ENCODE data around the gene EFCAB12. TPM values are rescaled to one million over a fixed set of nuclear protein-coding genes. Genes with fewer than 3 reads are reported as not detected.

Gene EFCAB12
- total and polyA plus RNA-seq, 2 donors (not counting 3 experiments of a cell fraction or from before 2014, with no cell fraction given): 0.15 to 0.49 TPM

GRCh38 chr3:129432671-129433070 lies 4.2 kb upstream of the EFCAB12 start:
- H3K9ac ChIP-seq (replicated peaks; ENCODE audit: extremely low read depth, insufficient read depth, low read length): no peak overlapping the region
- no peak overlapping the region for H2AFZ ChIP-seq (ENCODE audit: low read depth, low read length)
- no peak for DNase-seq (ENCODE audit: low read depth, low spot score)
- H3K4me3 ChIP-seq (replicated peaks in 1 of 3; ENCODE audit: insufficient read depth in 1 of 3, low read depth in 1 of 3, low read length in 3 of 3): no peak overlapping the region
- no peak overlapping the region for H3K27ac ChIP-seq (ENCODE audit: insufficient read depth, low read depth, low read length)
- intact Hi-C loops (cut with micrococcal nuclease) (no loop called here), dilution Hi-C loops (cut with MboI; ENCODE audit: extremely low pct_ligation_motif_present, low sequenced_read_pairs) (no loop called here)
- no peak for FAIRE-seq
- no peak overlapping the region for H3K4me2 ChIP-seq (ENCODE audit: insufficient read depth, low read length)
- peaks cover 0 to 1% of the 10 kb centered on the region in 2 experiments for H3K27me3 ChIP-seq (ENCODE audit: control insufficient read depth in 2 of 2, insufficient read depth in 2 of 2, low read length in 2 of 2)
- H3K9me3 ChIP-seq (replicated peaks; ENCODE audit: control insufficient read depth, insufficient read depth, low read length): no peaks in the 10 kb centered on the region
- peaks cover 17% of the 10 kb centered on the region in 2 experiments for H3K36me3 ChIP-seq (ENCODE audit: control insufficient read depth in 2 of 2, extremely low read depth in 1 of 2, insufficient read depth in 2 of 2, low read length in 2 of 2)
- H3K4me1 ChIP-seq (ENCODE audit: control insufficient read depth, extremely low read depth, insufficient read depth, low read length): peaks cover 6% of the 10 kb centered on the region
- no peaks in the 10 kb centered on the region for H4K20me1 ChIP-seq (replicated peaks; ENCODE audit: control insufficient read depth, extremely low read depth, insufficient read depth, low read length)
- ChIA-PET POLR2A (no interaction called here), CTCF (interaction anchor here (1.9 kb wide), 1 partner anchor 49 kb away, joined by 6 read pairs; no protein-coding TSS in a partner anchor)
- peaks cover 2% of the 10 kb centered on the region for H3K79me2 ChIP-seq (ENCODE audit: control insufficient read depth, insufficient read depth, low read length)
- no peak for TF ChIP-seq POLR2A (IDR thresholded peaks at IDR 0.05; ENCODE audit: low read depth, low read length)
- no peak for TF ChIP-seq JUN (IDR thresholded peaks at IDR 0.05; ENCODE audit: borderline replicate concordance, insufficient read depth, insufficient read length, low read depth)
- no peak for TF ChIP-seq CTCF (IDR thresholded peaks at IDR 0.05; ENCODE audit: extremely low read depth in 1 of 2, insufficient read depth in 1 of 2, low read depth in 1 of 2, low read length in 2 of 2)
- TF ChIP-seq FOS (IDR thresholded peaks at IDR 0.05; ENCODE audit: borderline replicate concordance, insufficient read depth, low read length): no peak
- TF ChIP-seq GATA2 (IDR thresholded peaks at IDR 0.05; ENCODE audit: insufficient read depth, insufficient read length, low read depth, low read length): no peak
- TF ChIP-seq POLR2AphosphoS5 (IDR thresholded peaks at IDR 0.05; ENCODE audit: insufficient read depth, low read depth, low read length): no peak
- no peak for TF ChIP-seq MYC (IDR thresholded peaks at IDR 0.05; ENCODE audit: low read depth, low read length)
- no peak for TF ChIP-seq EZH2 (IDR thresholded peaks at IDR 0.05; ENCODE audit: borderline replicate concordance, low read depth, low read length, severe bottlenecking)
- TF ChIP-seq MAX (IDR thresholded peaks at IDR 0.05; ENCODE audit: insufficient read depth, insufficient read length): no peak
- no peaks in the 10 kb centered on the region for H3K9me1 ChIP-seq (replicated peaks; ENCODE audit: control insufficient read depth, extremely low read depth, insufficient read depth, low read length)
- no TSS peak for BruUV-seq (replicated peaks)

Data from endothelial cell of umbilical vein (primary cell).